H1 (cell line): Measurements from ENCODE around the gene ABHD17B. TPM values are rescaled to one million over a fixed set of nuclear protein-coding genes. Genes with fewer than 3 reads are reported as not detected.

Experiments used
- CTCF ChIA-PET: fragments of 300-600 bp; sonication (Branson Sonifier 250); formaldehyde crosslinking; loops from one replicate; lab custom pipeline; 2021; ENCODE audit not compliant: partially characterized antibody; lab: Charles Lee
- POLR2A ChIA-PET: fragments of 300-600 bp; sonication (Branson Sonifier 250); formaldehyde crosslinking; loops from one replicate; lab custom pipeline; 2021; ENCODE audit warnings: inconsistent platforms; ENCODE audit not compliant: partially characterized antibody; lab: Charles Lee
- DNase-seq, 2 experiments: peaks; one replicate each; pipeline versions ENCODE4 v3.0.0 to v3.0.0-alpha.2; 2010 to 2022; ENCODE audit warnings: low spot score in 2 of 2, low read depth in 1 of 2, mixed read lengths in 1 of 2
- FAIRE-seq: peaks from 2 replicates; lab custom pipeline; 2011; peaks lifted over from hg19 to GRCh38; lab: Jason Lieb, UNC
- H2AFZ ChIP-seq: 2 replicates; pipeline ENCODE4 v1.8.1; 2012; ENCODE audit warnings: low read length, inconsistent platforms
- H2AK5ac ChIP-seq: 2 replicates; pipeline ENCODE4 v1.6.1; 2013; ENCODE audit warnings: low read depth, low read length
- H2BK120ac ChIP-seq: replicated peaks from 2 replicates; pipeline ENCODE3; 2013; ENCODE audit warnings: low read depth, low read length, inconsistent platforms
- H2BK12ac ChIP-seq: 2 replicates; pipeline ENCODE4 v1.6.1; 2013; ENCODE audit warnings: low read depth, low read length
- H2BK15ac ChIP-seq: 2 replicates; pipeline ENCODE4 v1.6.1; 2013; ENCODE audit warnings: low read length
- H2BK20ac ChIP-seq: 2 replicates; pipeline ENCODE4 v1.6.1; 2013; ENCODE audit warnings: low read length
- H2BK5ac ChIP-seq: 2 replicates; pipeline ENCODE4 v1.6.1; 2013; ENCODE audit warnings: low read depth, low read length
- H3K14ac ChIP-seq: 2 replicates; pipeline ENCODE4 v1.6.1; 2013; ENCODE audit warnings: inconsistent platforms; ENCODE audit not compliant: insufficient read length
- H3K18ac ChIP-seq: 2 replicates; pipeline ENCODE4 v1.6.1; 2013; ENCODE audit warnings: low read length; ENCODE audit errors: extremely low read depth
- H3K23ac ChIP-seq: 2 replicates; pipeline ENCODE4 v1.6.1; 2013; ENCODE audit warnings: inconsistent platforms; ENCODE audit not compliant: insufficient read length
- H3K23me2 ChIP-seq: 2 replicates; pipeline ENCODE4 v1.6.1; 2013; ENCODE audit warnings: low read depth, low read length
- H3K27ac ChIP-seq: 2 replicates; pipeline ENCODE4 v1.6.1; 2011; ENCODE audit warnings: low read depth, low read length, inconsistent platforms
- H3K27me3 ChIP-seq, 4 experiments: replicated peaks in 1 of 4; 1 replicate in 1 of 4; 2 replicates in 3 of 4; pipeline versions ENCODE4 v1.6.1 to v1.8.1; 2011 to 2013; ENCODE audit warnings: low read length in 3 of 4, mild to moderate bottlenecking in 3 of 4, inconsistent platforms in 2 of 4, mixed read lengths in 2 of 4, moderate library complexity in 1 of 4; ENCODE audit not compliant: control insufficient read depth in 3 of 4, insufficient read depth in 3 of 4; ENCODE audit errors: extremely low read depth in 1 of 4
- H3K36me3 ChIP-seq, 4 experiments: 2 replicates each; pipeline versions ENCODE4 v1.6.1 to v1.8.1; 2011 to 2013; ENCODE audit warnings: mild to moderate bottlenecking in 4 of 4, low read length in 3 of 4, moderate library complexity in 2 of 4, control low read depth in 1 of 4, inconsistent platforms in 1 of 4; ENCODE audit not compliant: insufficient read depth in 4 of 4, control insufficient read depth in 2 of 4
- H3K4ac ChIP-seq: replicated peaks from 2 replicates; pipeline ENCODE3; 2013; ENCODE audit warnings: low read length, low read depth, mixed read lengths, inconsistent platforms; ENCODE audit not compliant: insufficient read length
- H3K4me1 ChIP-seq, 4 experiments: replicated peaks in 1 of 4; 1 replicate in 1 of 4; 2 replicates in 3 of 4; pipeline versions ENCODE4 v1.6.1 to v1.8.1; 2011 to 2013; ENCODE audit warnings: low read length in 3 of 4, inconsistent platforms in 2 of 4, mixed read lengths in 1 of 4; ENCODE audit not compliant: insufficient read depth in 4 of 4, control insufficient read depth in 3 of 4
- H3K4me2 ChIP-seq, 2 experiments: 2 replicates each; pipeline versions ENCODE4 v1.6.1 to v1.8.1; 2011 to 2013; ENCODE audit warnings: low read depth in 2 of 2, low read length in 2 of 2, control low read depth in 1 of 2, inconsistent platforms in 1 of 2, mild to moderate bottlenecking in 1 of 2; ENCODE audit not compliant: insufficient read depth in 1 of 2
- H3K4me3 ChIP-seq, 4 experiments: fragments of 200-600, 300-600 bp in 1 of 4; sonication (generic), shearing (Covaris generic), sonication (Bioruptor Twin) in 1 of 4; 2 replicates each; pipeline versions ENCODE4 v1.5.1 to v1.8.1; 2011 to 2016; ENCODE audit warnings: low read length in 4 of 4, low read depth in 3 of 4, control low read depth in 2 of 4, inconsistent platforms in 2 of 4, mild to moderate bottlenecking in 2 of 4, mixed read lengths in 1 of 4, moderate library complexity in 1 of 4; ENCODE audit not compliant: insufficient read depth in 2 of 4; ENCODE audit errors: extremely low read depth in 1 of 4
- H3K56ac ChIP-seq: replicated peaks from 2 replicates; pipeline ENCODE3; 2013; ENCODE audit warnings: low read depth, mild to moderate bottlenecking, mixed read lengths, low read length, inconsistent platforms; ENCODE audit not compliant: insufficient read length
- H3K79me1 ChIP-seq: 2 replicates; pipeline ENCODE4 v1.6.1; 2013; ENCODE audit warnings: low read depth, low read length, control low read depth
- H3K79me2 ChIP-seq, 2 experiments: 2 replicates each; pipeline versions ENCODE4 v1.6.1 to v1.8.1; 2012 to 2013; ENCODE audit warnings: low read length in 2 of 2, mild to moderate bottlenecking in 2 of 2, inconsistent platforms in 1 of 2; ENCODE audit not compliant: insufficient read depth in 2 of 2, control insufficient read depth in 1 of 2
- H3K9ac ChIP-seq, 4 experiments: replicated peaks in 1 of 4; 1 replicate in 1 of 4; 2 replicates in 3 of 4; pipeline versions ENCODE4 v1.6.1 to v1.8.1; 2011 to 2013; ENCODE audit warnings: low read depth in 3 of 4, low read length in 3 of 4, control low read depth in 2 of 4, mild to moderate bottlenecking in 2 of 4, moderate library complexity in 2 of 4, inconsistent platforms in 1 of 4; ENCODE audit errors: extremely low read depth in 1 of 4
- H3K9me3 ChIP-seq, 2 experiments: 2 replicates each; pipeline versions ENCODE4 v1.6.1 to v1.8.1; 2012 to 2013; ENCODE audit warnings: mild to moderate bottlenecking in 2 of 2, moderate library complexity in 2 of 2, control low read depth in 1 of 2, inconsistent platforms in 1 of 2, low read depth in 1 of 2, low read length in 1 of 2, mixed read lengths in 1 of 2; ENCODE audit not compliant: insufficient read depth in 2 of 2
- H4K20me1 ChIP-seq, 2 experiments: replicated peaks in 1 of 2; 2 replicates each; pipeline versions ENCODE3 to v1.8.1; 2011 to 2013; ENCODE audit warnings: inconsistent platforms in 2 of 2, low read length in 2 of 2, mild to moderate bottlenecking in 1 of 2; ENCODE audit not compliant: insufficient read depth in 2 of 2, control insufficient read depth in 1 of 2
- H4K5ac ChIP-seq: 2 replicates; pipeline ENCODE4 v1.6.1; 2013; ENCODE audit warnings: low read length, low read depth, mixed read lengths, inconsistent platforms; ENCODE audit not compliant: insufficient read length
- H4K8ac ChIP-seq: 2 replicates; pipeline ENCODE4 v1.8.0; 2013; ENCODE audit warnings: mild to moderate bottlenecking, moderate library complexity, low read length, inconsistent platforms; ENCODE audit not compliant: insufficient read depth; ENCODE audit errors: extremely low read depth
- H4K91ac ChIP-seq: replicated peaks from 2 replicates; pipeline ENCODE3; 2013; ENCODE audit warnings: low read length, mixed read lengths, inconsistent platforms; ENCODE audit not compliant: insufficient read length
- BACH1 ChIP-seq: IDR thresholded peaks from 2 replicates; pipeline ENCODE4 v1.6.1; 2012; ENCODE audit warnings: low read length, improper control_type of control experiment
- CTCF ChIP-seq, 3 experiments: IDR thresholded peaks; 1 replicate in 2 of 3; 2 replicates in 1 of 3; pipeline versions ENCODE4 v1.5.1 to v1.6.1; 2011; ENCODE audit warnings: low read length in 3 of 3, mild to moderate bottlenecking in 3 of 3, inconsistent platforms in 2 of 3, low read depth in 1 of 3, moderate library complexity in 1 of 3; ENCODE audit not compliant: insufficient read depth in 1 of 3; ENCODE audit errors: control extremely low read depth in 1 of 3
- EP300 ChIP-seq, 2 experiments: IDR thresholded peaks; 1 replicate in 1 of 2; 2 replicates in 1 of 2; pipeline ENCODE4 v1.6.1; 2011 to 2012; ENCODE audit warnings: low read depth in 2 of 2, low read length in 2 of 2, mild to moderate bottlenecking in 2 of 2, borderline replicate concordance in 1 of 2, inconsistent platforms in 1 of 2, moderate library complexity in 1 of 2
- EZH2 ChIP-seq: fragments of 200-600 bp; sonication (generic); IDR thresholded peaks from 2 replicates; pipeline ENCODE4 v1.7.1; 2012; ENCODE audit warnings: low read depth, mild to moderate bottlenecking, moderate library complexity, low read length, inconsistent platforms; ENCODE audit not compliant: severe bottlenecking
- GABPA ChIP-seq: IDR thresholded peaks from 2 replicates; pipeline ENCODE4 v1.6.1; 2011; ENCODE audit warnings: mild to moderate bottlenecking, low read length, moderate library complexity, borderline replicate concordance; ENCODE audit not compliant: insufficient read depth
- HDAC6 ChIP-seq: IDR thresholded peaks from one replicate; pipeline ENCODE4 v1.7.1; 2012; ENCODE audit warnings: low read depth, mild to moderate bottlenecking, inconsistent platforms, low read length, moderate library complexity
- JUND ChIP-seq: IDR thresholded peaks from 2 replicates; pipeline ENCODE4 v1.6.1; 2011; ENCODE audit warnings: mild to moderate bottlenecking, improper control_type of control experiment, low read length
- RFX5 ChIP-seq: IDR thresholded peaks from 2 replicates; pipeline ENCODE4 v1.6.1; 2011; ENCODE audit warnings: low read depth, low read length, improper control_type of control experiment, borderline replicate concordance
- RXRA ChIP-seq: IDR thresholded peaks from 2 replicates; pipeline ENCODE4 v1.6.1; 2011; ENCODE audit warnings: low read depth, mild to moderate bottlenecking, low read length, moderate library complexity; ENCODE audit not compliant: insufficient read depth
- SAP30 ChIP-seq: fragments of 300-600 bp; sonication (generic); IDR thresholded peaks from 2 replicates; pipeline ENCODE4 v1.7.1; 2012; ENCODE audit warnings: low read length, moderate library complexity, mild to moderate bottlenecking, inconsistent platforms; ENCODE audit not compliant: insufficient read depth, insufficient replicate concordance
- SIRT6 ChIP-seq: IDR thresholded peaks from one replicate; pipeline ENCODE4 v1.7.1; 2012; ENCODE audit warnings: low read length, inconsistent platforms
- SIX5 ChIP-seq: IDR thresholded peaks from 2 replicates; pipeline ENCODE4 v1.6.1; 2011; ENCODE audit warnings: mild to moderate bottlenecking, low read depth, low read length
- SP4 ChIP-seq: IDR thresholded peaks from 2 replicates; pipeline ENCODE4 v1.6.1; 2012; ENCODE audit warnings: low read length, inconsistent platforms
- polyA plus RNA-seq, 7 experiments: library from polyadenylated mRNA; depleted of rRNA in 3 of 7; stranded (reverse) in 5 of 7; unstranded in 2 of 7; fragments of >200 nt in 5 of 7; fragments of 200-250 nt in 2 of 7; gene quantifications; 1 replicate in 5 of 7; 2 replicates in 1 of 7; 4 replicates in 1 of 7; pipeline versions ENCODE4 v1.2.1 to v1.2.3, GENCODE V29; 2011 to 2013; ENCODE audit warnings: missing spikeins in 2 of 7, mixed read lengths in 2 of 7
- total RNA-seq: library from RNA; stranded (reverse); fragmentation: NEBNext Ultra II Directional; extraction: Animal tissue kit (Norgen Biotek cat#: 25700); gene quantifications from 2 replicates; pipeline ENCODE4 v1.2.1, GENCODE V29; 2021

The ABHD17B gene
- total and polyA plus RNA-seq, 2 of the 8 experiments (the other 6 are each of a cell fraction or from before 2014, with no cell fraction given), result 37.2 to 60.8 TPM

- Histone ChIP-seq H3K23ac (no peak overlapping the region), H3K36me3 (no peaks in the 10 kb centered on the region), H2BK120ac (no peak overlapping the region), H3K4ac (no peak overlapping the region), H2AFZ (no peak overlapping the region), H2BK15ac (no peak overlapping the region), H3K4me1 (no peaks in the 10 kb centered on the region), H3K9me3 (no peaks in the 10 kb centered on the region), H3K9ac (no peak overlapping the region), H3K14ac (no peak overlapping the region), H4K20me1 (no peaks in the 10 kb centered on the region), H2BK20ac (no peak overlapping the region), H4K8ac (no peak overlapping the region), H2AK5ac (no peak overlapping the region), H3K18ac (no peak overlapping the region), H3K27ac (no peak overlapping the region), H3K4me3 (no peak overlapping the region), H3K79me1 (no peaks in the 10 kb centered on the region), H2BK12ac (no peak overlapping the region), H3K79me2 (no peaks in the 10 kb centered on the region), H4K5ac (no peak overlapping the region), H3K56ac (no peak overlapping the region), H3K4me2 (no peak overlapping the region), H4K91ac (no peak overlapping the region), H2BK5ac (no peak overlapping the region), H3K27me3 (no peaks in the 10 kb centered on the region), H3K23me2 (no peaks in the 10 kb centered on the region)
- CTCF ChIA-PET, result interaction anchor here (0.6 to 1.5 kb wide), 3 partner anchors 38 to 181 kb away, joined by 3 to 4 read pairs (median 3); no protein-coding TSS in a partner anchor
- DNase-seq (no peak), FAIRE-seq (no peak)
- POLR2A ChIA-PET, result interaction anchor here (0.6 kb wide), 1 partner anchor 33 kb away, joined by 4 read pairs; no protein-coding TSS in a partner anchor
- TF ChIP-seq EZH2, result no peak
- no peak for TF ChIP-seq EP300 (IDR thresholded peaks at IDR 0.05; ENCODE audit: borderline replicate concordance in 1 of 2, low read depth in 2 of 2, low read length in 2 of 2)
- TF ChIP-seq SAP30, result no peak
- no peak for TF ChIP-seq BACH1
- no peak for TF ChIP-seq HDAC6
- no peak for TF ChIP-seq JUND
- no peak for TF ChIP-seq RXRA
- TF ChIP-seq CTCF (IDR thresholded peaks at IDR 0.05; ENCODE audit: control extremely low read depth in 1 of 3, insufficient read depth in 1 of 3, low read depth in 1 of 3, low read length in 3 of 3), result no peak
- TF ChIP-seq SP4, result no peak
- TF ChIP-seq SIRT6, result no peak
- no peak for TF ChIP-seq RFX5
- TF ChIP-seq GABPA, result no peak
- no peak for TF ChIP-seq SIX5
Measured at GRCh38 chr9:71844808-71845207, 66.2 kb downstream of the ABHD17B start.
